Motor neuron (in vitro differentiated cells): ENCODE data around the gene USP47. TPM values are rescaled to one million over a fixed set of nuclear protein-coding genes. Genes with fewer than 3 reads are reported as not detected.
A peak's percentile ranks its signal among the peaks of the same experiment; 100 is the strongest.

ENCODE experiments used
- ATAC-seq, 8 experiments: fragments of 200-7000 bp; cut with Tn5 transposase; replicated peaks in 6 of 8; 2 replicates each; pipeline ENCODE4 v1.8.0; 2021; ENCODE audit warnings: mild to moderate bottlenecking in 8 of 8, moderate library complexity in 8 of 8
- H3K27ac ChIP-seq, 2 donors: fragments of 250-450 bp; sonication (Bioruptor Pico); 2 replicates each; pipeline ENCODE4 v1.9.0; 2021; ENCODE audit warnings: antibody characterized with exemption in 2 of 2, mild to moderate bottlenecking in 2 of 2, moderate library complexity in 1 of 2
- H3K4me1 ChIP-seq, 2 donors: fragments of 250-450 bp; sonication (Bioruptor Pico); replicated peaks in 1 of 2; 2 replicates each; pipeline ENCODE4 v1.6.1; 2021; ENCODE audit warnings: antibody characterized with exemption in 2 of 2, mild to moderate bottlenecking in 2 of 2, moderate library complexity in 1 of 2
- H3K4me3 ChIP-seq, 5 donors: fragments of 250-450 bp; sonication (Bioruptor Pico); 2 replicates each; pipeline ENCODE4 v1.9.0; 2021; ENCODE audit warnings: antibody characterized with exemption in 5 of 5, mild to moderate bottlenecking in 5 of 5, moderate library complexity in 4 of 5
- WGBS, 10 experiments: fragments of 450-650 bp; shearing (Covaris generic); methylation state at CpG; one replicate each; pipeline ENCODE4 v1.0.0; 2022; 5-methylcytosine and 5-hydroxymethylcytosine counted together
- in situ Hi-C, 9 experiments: fragments of 400-800 bp; cut with MboI; loops; one replicate each; pipeline ENCODE4 v1.15.0; 2021; ENCODE audit warnings: low sequenced_read_pairs in 9 of 9, low pct_unique_long_range_greater_than_20kb in 2 of 9; ENCODE audit not compliant: unreplicated experiment in 9 of 9
- total RNA-seq, 8 experiments: library from RNA; unstranded; fragments of 300-600 nt; gene quantifications; 2 replicates each; pipeline versions ENCODE4 v1.2.3 to v1.2.4, GENCODE V29; 2022

USP47 gene
- total RNA-seq, 8 experiments from 2014 or later: 50.1 to 104 (median 63.8) TPM

DNA sequence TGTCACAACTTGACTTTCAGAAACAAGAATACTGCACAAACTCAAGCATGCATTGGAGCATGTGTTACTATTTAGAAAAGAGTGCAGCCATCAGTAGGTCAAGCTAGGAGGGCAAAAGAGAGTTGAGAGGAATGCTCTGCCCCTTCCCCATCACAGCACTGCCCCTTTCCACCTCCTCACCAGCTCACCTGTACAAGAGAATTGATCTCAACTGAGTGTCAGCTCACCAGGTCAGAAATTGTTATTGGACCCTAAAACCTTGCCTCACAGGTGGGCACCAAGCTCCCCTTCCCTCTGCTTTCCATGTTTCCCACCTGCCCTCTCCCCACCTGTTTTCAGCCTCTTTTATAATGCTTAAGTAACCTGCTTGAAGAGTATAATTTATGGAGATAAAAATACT is 117.8 kb downstream of the USP47 start:
- Histone ChIP-seq H3K4me3 (no peak overlapping the region), H3K27ac (no peak overlapping the region), H3K4me1 (no peaks in the 10 kb centered on the region)
- ATAC-seq: no peak
- in situ Hi-C loops: no loop called here

GRCh38 chr11:11960687-11961086 is 118.9 kb downstream of the USP47 start:
- Histone ChIP-seq H3K27ac (no peak overlapping the region), H3K4me1 (peaks cover 0 to 3% of the 10 kb centered on the region in 2 donors), H3K4me3 (no peak overlapping the region)
- ATAC-seq: peak in 3 of 8 experiments; percentile 13 to 79 (median 65)
- in situ Hi-C loops: no loop called here
- 100% methylated on average over 1 of the region's 1 CpG; no CpG with 5 or more reads in 6 of the 10 experiments for WGBS, 10 experiments

DNA sequence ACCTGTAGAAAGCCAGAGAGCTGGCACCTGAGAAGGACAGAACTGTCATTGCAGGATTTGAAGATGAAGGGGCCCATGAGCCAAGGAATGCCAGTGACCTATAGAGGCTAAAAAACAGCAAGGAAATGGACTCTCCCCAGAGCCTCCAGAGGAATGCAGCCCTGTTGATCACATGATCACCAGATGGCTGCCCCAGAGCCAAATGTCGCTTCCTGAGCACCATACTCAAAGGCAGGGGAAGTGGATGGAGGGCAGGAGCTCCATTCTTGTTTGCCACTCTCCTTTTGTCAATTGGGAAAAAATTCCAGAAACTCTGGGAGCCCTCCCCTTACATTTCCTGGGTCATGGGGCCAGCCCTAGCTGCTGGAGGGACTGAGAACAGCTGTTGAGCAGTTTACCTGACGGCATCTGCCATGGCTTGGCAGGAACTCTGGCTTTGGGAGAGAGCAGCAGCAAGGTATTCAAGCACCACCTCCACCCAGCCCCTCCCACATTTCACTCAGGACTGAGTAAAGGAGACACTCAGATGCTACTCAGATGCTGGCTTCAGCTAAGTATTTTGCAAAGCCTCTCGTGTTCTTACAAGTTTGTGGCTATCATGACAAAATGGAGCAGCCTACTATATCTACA is 119.7 kb downstream of the USP47 start:
- in situ Hi-C loops: no loop called here
- no peak for ATAC-seq
- Histone ChIP-seq H3K4me1 (peaks cover 0 to 3% of the 10 kb centered on the region in 2 donors), H3K4me3 (no peak overlapping the region), H3K27ac (no peak overlapping the region)
- WGBS, 10 experiments: 86 to 100% (median 94%) methylated on average over 1 to 3 of the region's 3 CpGs; no CpG with 5 or more reads in 2 of the 10 experiments

DNA sequence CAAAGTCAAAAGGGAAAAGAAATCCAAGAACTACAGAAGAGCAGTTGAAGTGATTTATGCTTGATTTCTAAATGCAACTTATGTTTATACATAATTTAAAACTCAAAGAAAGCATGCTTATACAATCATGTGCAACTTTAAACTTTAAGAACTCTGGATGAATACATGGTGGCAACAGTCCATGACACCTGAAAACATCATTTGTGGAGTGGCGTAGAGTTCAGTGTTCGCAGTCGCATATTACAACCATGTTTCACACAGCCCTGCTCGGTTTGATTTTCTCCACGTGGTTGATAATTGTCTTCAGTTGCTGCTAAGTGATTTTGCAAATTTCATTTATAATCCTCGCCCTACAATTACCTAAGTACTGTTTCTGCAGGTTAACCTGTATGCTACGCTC is 121.3 kb downstream of the USP47 start:
- H3K27ac ChIP-seq: no peak overlapping the region
- no peak overlapping the region for H3K4me3 ChIP-seq
- no peak for ATAC-seq
- 48 to 100% (median 88%) methylated on average over 3 to 7 of the region's 7 CpGs for WGBS, 10 experiments
- H3K4me1 ChIP-seq: peaks cover 0 to 3% of the 10 kb centered on the region in 2 donors
- in situ Hi-C loops: no loop called here

GRCh38 chr11:11963842-11964773 is 122.3 kb downstream of the USP47 start:
- Histone ChIP-seq H3K4me3 (no peak overlapping the region), H3K27ac (no peak overlapping the region), H3K4me1 (peaks cover 0 to 3% of the 10 kb centered on the region in 2 donors)
- WGBS, 10 experiments: 0 to 100% (median 82%) methylated on average over 1 to 8 of the region's 15 CpGs
- in situ Hi-C loops: no loop called here
- no peak for ATAC-seq

DNA sequence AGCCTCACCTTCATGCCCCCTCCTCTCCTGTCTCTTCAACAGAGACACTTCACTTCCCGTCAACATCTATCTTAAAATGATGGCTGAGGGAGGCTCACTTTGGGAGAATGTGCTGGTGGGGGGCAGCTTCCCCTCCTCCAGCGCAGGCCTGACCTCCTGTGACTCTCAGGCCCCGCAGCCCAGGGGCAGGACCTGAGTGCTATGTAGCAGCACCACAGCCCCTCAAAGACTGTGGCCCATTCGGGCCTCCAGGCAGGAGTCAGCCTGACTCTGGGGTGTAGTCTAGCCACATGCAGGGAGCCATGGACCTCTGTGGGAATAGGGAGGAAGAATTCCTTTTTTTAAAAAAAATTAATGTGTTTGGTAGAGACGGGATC is 123.0 kb downstream of the USP47 start:
- no peak for ATAC-seq
- 71 to 100% (median 83%) methylated on average over 1 to 2 of the region's 5 CpGs; no CpG with 5 or more reads in 3 of the 10 experiments for WGBS, 10 experiments
- Histone ChIP-seq H3K4me3 (no peak overlapping the region), H3K27ac (no peak overlapping the region), H3K4me1 (peaks cover 2 to 3% of the 10 kb centered on the region in 2 donors)
- in situ Hi-C loops: no loop called here

GRCh38 chr11:11965192-11965591 is 123.4 kb downstream of the USP47 start:
- in situ Hi-C loops: no loop called here
- H3K4me1 ChIP-seq: peaks cover 5% of the 10 kb centered on the region in 2 donors
- no peak for ATAC-seq
- H3K27ac ChIP-seq: no peak overlapping the region
- H3K4me3 ChIP-seq: no peak overlapping the region
- 44 to 100% (median 100%) methylated on average over 1 to 2 of the region's 3 CpGs; no CpG with 5 or more reads in 7 of the 10 experiments for WGBS, 10 experiments

- in situ Hi-C loops: no loop called here
- no peak for ATAC-seq
- no peak overlapping the region for H3K4me3 ChIP-seq
- peaks cover 10 to 11% of the 10 kb centered on the region in 2 donors for H3K4me1 ChIP-seq
- no peak overlapping the region for H3K27ac ChIP-seq
- 40 to 100% (median 83%) methylated on average over 1 to 8 of the region's 10 CpGs; no CpG with 5 or more reads in 5 of the 10 experiments for WGBS, 10 experiments
These were observed 124.0 kb downstream of the USP47 start for GRCh38 chr11:11965656-11966353.

DNA sequence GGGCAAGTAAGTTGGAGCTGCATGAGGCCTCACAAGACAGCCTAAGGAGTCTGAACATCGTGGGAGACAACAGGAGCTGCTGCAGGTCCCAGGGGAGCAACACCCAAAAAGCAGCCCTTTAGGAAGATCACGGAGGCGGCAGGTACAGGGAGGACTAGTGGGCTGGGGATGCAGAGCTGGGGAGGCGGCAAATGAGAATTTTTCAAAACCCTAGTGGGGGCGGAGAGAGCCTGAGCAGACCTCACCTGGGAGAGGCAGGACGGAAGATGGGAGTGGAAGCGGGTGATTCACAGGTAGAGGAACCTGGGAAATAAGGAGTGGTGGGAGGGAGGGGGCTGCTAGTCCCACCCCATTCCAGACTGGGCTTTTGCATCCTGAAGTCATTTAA is 124.6 kb downstream of the USP47 start:
- 58 to 100% (median 90%) methylated on average over 1 to 5 of the region's 7 CpGs; no CpG with 5 or more reads in 5 of the 10 experiments for WGBS, 10 experiments
- ATAC-seq: no peak
- H3K4me1 ChIP-seq: peaks cover 13 to 14% of the 10 kb centered on the region in 2 donors
- no peak overlapping the region for H3K27ac ChIP-seq
- no peak overlapping the region for H3K4me3 ChIP-seq
- in situ Hi-C loops: no loop called here

- Histone ChIP-seq H3K27ac (no peak overlapping the region), H3K4me1 (peaks cover 20 to 21% of the 10 kb centered on the region in 2 donors), H3K4me3 (no peak overlapping the region)
- 0 to 100% (median 75%) methylated on average over 1 to 10 of the region's 15 CpGs; no CpG with 5 or more reads in 1 of the 10 experiments for WGBS, 10 experiments
- in situ Hi-C loops: no loop called here
- ATAC-seq: peak; percentile 11 to 96 (median 91)
These were observed 125.3 kb downstream of the USP47 start for GRCh38 chr11:11966826-11967668.

GRCh38 chr11:11967669-11968510 is 126.1 kb downstream of the USP47 start:
- peaks cover 29% of the 10 kb centered on the region in 2 donors for H3K4me1 ChIP-seq

More at GRCh38 chr11:11967669-11968510, 126.1 kb downstream of the USP47 start:
- 80 to 100% (median 100%) methylated on average over 1 to 2 of the region's 11 CpGs; no CpG with 5 or more reads in 5 of the 10 experiments for WGBS, 10 experiments
- in situ Hi-C loops: no loop called here
- ATAC-seq: no peak
- H3K27ac ChIP-seq: no peak overlapping the region
- H3K4me3 ChIP-seq: no peak overlapping the region
